ENCODE measurements around the gene PRDM15.
"Not testable (repeated sequence)": the region's sequence is repeated elsewhere in the genome, so short reads cannot be mapped to it uniquely, and the experiment has no call there.

The PRDM15 gene

GRCh38 chr21:41801321-41802197 is 77.6 kb downstream of the PRDM15 start:
- no peak for DNase-seq

- no peak for DNase-seq
Measured at GRCh38 chr21:41800425-41801320, 78.5 kb downstream of the PRDM15 start.

DNA sequence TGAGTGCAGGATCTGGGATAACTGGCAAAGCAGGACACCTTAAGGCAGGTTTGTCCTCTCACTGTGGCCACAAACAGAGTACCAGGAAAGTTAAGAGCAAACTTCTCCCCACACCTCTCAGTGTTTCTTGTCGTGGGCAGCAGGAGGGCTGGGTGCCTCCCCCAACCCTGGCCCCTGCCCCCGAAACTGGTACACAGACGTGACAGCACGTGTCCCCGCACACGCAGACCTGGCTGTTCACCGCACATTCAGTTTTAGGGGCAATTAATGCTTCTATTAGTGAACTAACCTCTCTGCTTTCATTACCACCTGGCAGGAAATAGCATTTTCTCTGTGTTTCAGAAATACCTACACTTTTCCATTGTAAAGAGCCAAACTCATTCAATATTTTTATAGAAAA is 79.4 kb downstream of the PRDM15 start:
- no peak for DNase-seq

DNA sequence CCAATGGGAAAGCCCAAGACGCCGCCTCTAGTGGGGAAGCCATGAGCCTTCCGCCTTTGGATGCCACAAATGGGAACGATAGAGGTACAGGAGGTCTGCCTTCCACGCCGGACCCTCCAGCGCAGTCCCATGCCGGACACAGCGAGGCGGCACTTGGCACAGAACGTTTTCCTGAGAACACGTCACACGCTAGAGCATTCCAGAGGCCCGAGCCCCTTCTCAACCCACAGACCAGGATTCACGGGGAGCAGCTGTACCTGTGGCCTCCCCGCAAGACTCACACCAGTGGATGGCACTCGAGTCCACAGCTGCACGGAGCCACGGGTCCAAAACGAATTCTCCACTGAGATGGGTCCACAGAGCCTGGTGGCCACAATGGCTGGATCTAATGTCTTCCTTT is 80.8 kb downstream of the PRDM15 start:
- DNase-seq, result no peak

DNA sequence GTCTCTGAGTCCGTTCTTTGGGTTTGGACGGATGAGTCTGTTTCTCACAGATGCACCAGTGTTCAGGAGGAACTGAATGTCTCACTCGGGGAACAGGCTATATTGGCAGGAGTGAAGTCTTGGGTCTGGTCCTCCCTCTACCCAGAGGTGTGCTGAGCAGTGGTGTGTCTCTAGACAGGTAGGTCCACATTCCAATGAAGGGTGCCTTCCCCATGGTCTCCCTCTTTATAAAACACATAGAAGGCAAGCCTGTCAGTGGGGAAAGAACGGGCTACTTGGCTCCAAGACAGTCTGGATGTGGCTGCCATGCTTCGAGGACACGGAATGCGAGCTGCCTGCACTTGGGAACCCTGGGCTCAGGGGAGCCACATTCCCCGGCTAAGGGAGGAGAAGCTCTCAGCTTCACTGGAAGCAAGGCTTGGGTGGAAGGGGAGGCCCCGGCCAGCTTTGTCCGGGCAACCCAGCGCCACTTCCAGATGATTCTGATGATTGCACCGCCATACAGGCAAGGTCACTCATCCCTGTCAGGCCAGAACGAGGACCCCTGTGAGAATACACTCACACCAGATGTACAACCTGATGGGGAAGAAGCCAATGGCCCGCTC is 82.6 kb downstream of the PRDM15 start:
- no peak for DNase-seq

GRCh38 chr21:41795726-41796125 is 83.4 kb downstream of the PRDM15 start:
- no peak for DNase-seq

- DNase-seq, result no peak
Measured at GRCh38 chr21:41794600-41794999, 84.5 kb downstream of the PRDM15 start.

GRCh38 chr21:41792711-41793110 is 86.4 kb downstream of the PRDM15 start:
- DNase-seq, result no peak

GRCh38 chr21:41786509-41786987 is 92.6 kb downstream of the PRDM15 start:
- DNase-seq, result no peak

DNA sequence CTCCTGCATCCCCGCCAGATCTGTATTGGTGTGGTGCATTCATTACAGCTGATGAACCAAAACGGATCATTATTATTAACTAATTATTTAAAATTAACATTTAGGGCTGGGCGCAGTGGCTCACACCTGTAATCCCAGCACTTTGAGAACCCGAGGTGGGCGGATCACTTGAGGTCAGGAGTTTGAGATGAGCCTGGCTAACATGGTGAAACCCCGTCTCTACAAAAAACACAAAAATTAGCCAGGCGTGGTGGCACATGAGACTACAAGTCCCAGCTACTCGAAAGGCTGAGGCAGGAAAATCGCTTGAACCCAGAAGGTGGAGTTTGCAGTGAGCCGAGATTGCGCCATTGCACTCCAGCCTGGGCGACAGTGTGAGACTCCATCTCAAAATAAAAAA is 93.9 kb downstream of the PRDM15 start:
- not testable (repeated sequence) for DNase-seq

DNA sequence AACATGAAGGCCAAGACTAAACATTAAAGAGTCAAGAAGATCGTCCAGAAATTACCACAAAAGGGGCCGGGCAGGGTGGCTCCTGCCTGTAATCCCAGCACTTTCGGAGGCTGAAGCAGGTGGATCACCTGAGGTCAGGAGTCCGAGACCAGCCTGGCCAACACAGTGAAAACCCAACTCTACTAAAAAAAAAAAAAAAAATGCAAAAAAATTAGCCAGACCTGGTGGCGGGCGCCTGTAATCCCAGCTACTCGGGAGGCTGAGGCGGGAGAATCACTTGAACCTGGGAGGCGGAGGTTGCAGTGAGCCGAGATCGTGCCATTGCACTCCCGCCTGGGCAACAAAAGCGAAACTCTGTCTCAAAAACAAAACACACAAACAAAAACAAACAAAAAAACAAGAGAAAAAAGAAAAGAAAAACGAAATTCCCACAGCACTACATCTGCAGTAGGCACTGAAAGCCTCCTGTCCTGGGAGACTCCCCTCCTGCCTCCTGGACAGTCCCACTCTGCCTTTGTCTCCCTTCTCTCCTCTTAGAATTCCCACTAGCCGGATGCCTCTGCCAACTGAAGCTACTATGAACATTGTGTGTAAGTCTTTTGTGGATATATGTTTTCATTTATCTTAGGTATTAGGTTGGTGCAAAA is 94.6 kb downstream of the PRDM15 start:
- no peak for DNase-seq

DNA sequence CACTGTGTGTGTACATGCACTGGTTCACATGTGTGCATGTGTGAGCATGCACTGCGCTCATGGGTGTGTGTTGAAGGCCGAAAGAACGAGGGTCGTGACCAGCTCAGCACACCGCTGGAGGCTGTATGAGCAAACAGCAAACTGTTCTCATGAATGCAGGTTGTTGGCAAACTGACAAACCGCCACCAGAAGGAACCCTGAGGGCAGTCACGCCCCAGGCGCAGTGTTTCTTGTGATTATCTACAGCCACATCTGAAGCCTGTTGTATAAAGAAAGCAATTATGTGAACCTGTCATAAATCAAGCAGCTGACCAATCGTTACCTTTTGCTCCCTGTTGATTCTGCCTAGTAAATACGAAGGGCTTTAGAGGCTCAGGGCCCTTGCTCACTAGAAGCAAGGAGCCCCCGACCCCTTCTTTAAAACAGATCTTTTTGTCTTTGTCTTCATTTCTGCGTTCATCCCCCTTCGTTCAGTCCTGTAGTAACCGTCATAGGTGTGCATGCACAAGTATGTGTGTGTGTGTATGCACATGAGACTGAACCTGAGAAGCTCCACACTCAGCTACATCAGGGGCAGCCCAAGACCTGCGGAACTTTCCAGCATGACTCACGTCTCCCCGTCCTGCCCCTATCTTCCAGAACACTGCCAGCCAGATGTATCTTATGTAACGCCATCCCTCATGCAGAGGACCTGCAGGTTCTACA is 95.5 kb downstream of the PRDM15 start:
- no peak for DNase-seq

DNA sequence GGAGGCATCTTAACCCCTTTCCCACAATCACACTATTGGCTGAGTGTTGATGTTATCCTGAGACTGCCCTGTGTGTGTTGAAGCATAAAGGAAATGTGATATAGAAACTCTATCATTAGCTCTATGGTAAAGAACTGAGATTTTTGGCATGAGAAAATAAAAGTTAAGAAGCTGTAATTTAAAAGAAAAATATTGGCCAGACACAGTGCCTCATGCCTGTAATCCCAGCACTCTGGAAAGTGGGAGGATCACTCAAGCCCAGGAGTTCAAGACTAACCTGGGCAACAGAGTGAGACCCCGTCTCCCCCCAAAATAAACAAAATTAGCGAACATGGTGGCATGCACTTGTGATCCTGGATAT is 98.1 kb downstream of the PRDM15 start:
- no peak for DNase-seq

DNA sequence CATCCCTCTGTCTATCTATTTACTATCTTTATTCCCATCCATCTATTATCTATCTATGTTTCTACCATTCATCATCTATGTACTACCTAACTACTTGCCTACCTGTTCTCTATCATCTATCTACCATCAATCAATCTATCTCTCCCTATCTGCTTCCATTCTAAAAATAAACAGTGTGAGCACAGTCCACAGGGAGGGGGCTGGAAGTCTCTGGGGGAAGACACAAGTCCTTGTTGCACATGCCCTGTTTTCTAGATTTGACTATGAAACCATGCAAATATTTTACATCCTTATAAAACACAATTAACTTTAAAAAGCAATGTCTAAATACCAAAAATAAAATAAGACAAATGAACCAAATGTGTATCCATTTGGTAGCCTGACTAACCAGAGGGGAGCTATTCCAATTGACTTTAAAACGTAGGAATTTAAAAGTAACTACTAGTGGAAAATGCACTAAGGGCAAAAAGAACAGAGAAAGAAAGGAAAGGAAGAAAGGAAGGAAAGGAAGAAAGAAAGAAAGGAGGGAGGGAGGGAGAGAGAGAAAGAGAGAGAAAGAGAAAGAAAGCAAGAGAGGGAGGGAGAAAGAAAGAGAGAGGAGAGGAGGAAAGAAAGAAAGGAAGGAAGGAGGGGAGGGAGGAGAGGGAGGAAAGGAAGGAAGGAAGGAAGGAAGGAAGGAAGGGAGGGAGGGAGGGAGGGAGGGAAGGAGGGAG is 98.7 kb downstream of the PRDM15 start:
- DNase-seq, result no peak

GRCh38 chr21:41779659-41780058 is 99.5 kb downstream of the PRDM15 start:
- DNase-seq, result no peak

GRCh38 chr21:41778930-41779600 is 100.1 kb downstream of the PRDM15 start:
- no peak for DNase-seq

GRCh38 chr21:41777951-41778815 is 101.0 kb downstream of the PRDM15 start:
- DNase-seq, result peak; percentile 60

DNA sequence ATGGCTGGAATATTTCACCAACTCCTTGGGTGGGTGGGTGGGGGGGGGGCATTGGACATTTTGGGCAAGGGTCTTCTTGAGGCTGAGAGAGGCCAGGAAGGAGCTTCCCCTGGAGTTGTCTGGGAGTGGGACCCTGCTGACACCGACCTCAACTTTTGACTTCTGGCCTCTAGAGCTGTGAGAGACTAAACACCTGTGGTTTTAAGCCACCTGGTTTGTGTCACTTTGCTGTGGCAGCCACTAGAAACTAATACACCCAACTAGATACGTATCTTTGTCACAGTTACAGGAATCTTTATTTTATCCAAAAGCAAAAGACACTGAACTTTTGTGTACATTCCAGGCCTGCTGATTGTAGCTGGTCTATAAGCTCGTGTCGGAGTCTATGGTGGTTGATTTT is 102.4 kb downstream of the PRDM15 start:
- DNase-seq, result no peak

DNA sequence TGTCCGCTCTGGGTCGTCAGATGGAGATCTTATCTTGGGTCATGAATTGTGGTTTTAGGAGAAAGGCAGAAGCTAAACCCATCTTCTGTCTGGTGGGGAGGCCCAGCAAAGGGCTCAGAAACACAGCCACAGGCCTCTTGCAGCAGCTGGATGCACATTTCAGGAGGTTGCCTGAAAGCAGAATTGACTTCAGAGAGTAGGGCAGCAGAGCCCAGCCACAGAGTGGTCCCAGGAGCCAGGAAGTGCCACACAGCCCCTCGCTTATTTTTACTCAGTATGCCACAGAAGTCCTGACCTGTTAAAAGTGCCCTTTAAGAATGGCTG is 104.0 kb downstream of the PRDM15 start:
- no peak for DNase-seq
